GM21528 (cell line): ENCODE results near the gene DENND1B.
A peak's percentile ranks its signal among the peaks of the same experiment; 100 is the strongest.

ENCODE experiments used
- ATAC-seq: cut with Tn5 transposase; IDR thresholded peaks from one replicate; pipeline ENCODE4 v1.9.1; 2021; ENCODE audit warnings: mild to moderate bottlenecking, moderate library complexity; ENCODE audit not compliant: unreplicated experiment, low FRiP score

Gene DENND1B, protein sequence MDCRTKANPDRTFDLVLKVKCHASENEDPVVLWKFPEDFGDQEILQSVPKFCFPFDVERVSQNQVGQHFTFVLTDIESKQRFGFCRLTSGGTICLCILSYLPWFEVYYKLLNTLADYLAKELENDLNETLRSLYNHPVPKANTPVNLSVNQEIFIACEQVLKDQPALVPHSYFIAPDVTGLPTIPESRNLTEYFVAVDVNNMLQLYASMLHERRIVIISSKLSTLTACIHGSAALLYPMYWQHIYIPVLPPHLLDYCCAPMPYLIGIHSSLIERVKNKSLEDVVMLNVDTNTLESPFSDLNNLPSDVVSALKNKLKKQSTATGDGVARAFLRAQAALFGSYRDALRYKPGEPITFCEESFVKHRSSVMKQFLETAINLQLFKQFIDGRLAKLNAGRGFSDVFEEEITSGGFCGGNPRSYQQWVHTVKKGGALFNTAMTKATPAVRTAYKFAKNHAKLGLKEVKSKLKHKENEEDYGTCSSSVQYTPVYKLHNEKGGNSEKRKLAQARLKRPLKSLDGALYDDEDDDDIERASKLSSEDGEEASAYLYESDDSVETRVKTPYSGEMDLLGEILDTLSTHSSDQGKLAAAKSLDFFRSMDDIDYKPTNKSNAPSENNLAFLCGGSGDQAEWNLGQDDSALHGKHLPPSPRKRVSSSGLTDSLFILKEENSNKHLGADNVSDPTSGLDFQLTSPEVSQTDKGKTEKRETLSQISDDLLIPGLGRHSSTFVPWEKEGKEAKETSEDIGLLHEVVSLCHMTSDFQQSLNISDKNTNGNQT

DNA sequence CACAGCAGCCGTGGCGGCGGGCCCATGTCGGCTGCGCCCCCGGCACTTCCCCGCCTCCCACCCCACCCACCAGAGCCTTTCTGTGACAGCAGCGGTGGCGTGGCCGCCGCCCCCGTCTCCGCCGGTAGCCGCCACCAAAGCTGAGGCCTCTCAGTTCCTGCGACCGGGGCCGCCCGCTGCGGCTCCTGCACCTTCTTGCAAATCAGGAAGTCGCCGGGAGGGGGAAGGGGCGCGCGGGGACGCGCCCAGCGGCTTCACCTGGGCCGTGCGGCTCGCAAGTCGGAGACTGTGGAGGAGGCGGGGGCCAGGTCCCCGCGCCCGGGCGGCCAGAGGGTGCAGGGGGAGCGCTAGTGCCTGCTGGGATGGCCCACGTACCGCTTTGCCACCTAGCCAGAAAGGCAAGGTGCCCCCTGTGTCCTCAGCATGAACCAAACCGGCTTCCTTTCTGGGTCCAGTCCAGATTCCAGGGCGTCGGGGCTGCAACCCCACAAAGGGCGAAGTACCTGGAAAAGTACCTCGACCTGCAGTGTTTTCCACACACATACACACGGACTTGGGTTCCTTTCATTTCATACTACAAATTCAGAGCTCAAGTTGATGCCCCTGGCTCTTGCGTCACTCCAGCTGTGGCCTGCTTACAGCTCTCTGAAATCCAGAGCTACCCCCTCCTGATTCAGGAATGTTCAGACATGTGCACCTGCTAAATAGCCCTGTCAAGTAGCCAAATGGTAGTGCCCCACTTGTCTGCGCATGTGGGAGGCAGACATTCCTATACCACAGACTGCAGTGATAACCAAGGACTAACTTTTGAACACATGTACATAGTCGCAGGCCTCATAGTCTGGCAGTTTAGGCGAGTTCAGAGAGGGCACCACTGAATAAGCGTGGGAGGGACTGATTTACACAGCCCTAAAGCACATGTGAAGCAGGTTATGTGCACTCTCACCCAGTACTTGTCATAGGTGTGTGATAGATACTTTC is at the start of gene DENND1B:
Gene DENND1B, minus strand, starts transcription at position 199 of the 981 bp plus-strand sequence. CDS start 325 bp downstream, outside the sequence.
- ATAC-seq: peak; percentile 79

DNA sequence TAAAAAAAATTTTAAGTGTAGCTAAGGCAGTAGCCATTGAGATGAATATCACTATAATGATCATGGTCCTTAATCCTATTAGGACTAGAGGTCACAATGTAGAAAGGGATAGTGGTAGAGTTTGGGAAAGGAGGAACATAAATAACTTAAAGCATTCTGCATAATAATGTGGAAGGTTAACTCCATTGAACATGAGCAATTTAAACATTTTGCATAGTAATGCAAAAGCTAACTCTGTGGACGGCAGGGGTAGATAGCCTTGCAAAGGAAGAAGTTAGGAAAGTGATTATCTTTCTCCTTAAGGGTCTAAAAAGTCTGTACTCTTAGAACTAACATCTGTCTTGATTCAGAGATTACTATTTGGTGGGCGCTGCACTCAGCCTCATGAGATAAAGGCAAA is 39.0 kb upstream of the DENND1B start:
- no peak for ATAC-seq

GRCh38 chr1:197813741-197814140 is 38.5 kb upstream of the DENND1B start:
- ATAC-seq: no peak

DNA sequence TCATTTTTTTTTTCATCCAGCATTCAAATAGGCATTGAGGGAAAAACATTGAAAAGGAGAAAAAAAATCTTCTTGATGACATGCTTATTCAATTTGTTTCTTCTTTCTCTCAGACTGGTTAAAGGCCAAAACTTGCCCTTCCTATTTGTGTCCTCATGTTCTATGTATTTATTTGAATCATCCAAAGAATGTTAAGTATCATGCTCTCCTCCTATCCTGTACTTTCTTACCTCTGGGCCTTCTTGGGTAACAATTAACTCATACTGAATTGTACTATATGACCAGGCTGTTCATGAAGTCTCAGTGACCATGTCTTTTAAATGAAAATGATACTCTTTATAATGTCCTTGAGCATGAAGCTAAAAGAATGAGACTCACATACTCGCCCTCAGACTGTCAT is 36.5 kb upstream of the DENND1B start:
- ATAC-seq: no peak

DNA sequence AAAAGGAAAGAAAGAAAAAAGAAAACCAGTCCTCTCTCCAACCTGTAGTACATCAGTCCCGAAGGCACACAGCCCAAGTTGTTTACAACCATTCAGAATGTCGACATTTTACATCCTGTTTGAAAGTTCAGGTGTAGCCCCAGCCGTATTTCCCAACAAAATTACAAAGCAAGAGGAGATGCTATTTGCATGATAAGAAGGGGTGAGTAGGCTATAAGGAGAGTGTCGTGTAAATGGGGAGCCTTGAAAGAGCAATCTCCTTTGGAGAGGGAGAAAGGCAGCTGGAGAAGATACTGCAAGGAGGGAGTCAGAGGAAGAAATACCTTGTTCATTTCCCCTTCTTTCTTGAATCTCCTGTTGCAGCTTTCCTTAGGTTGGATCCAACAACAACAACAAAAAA is 35.5 kb upstream of the DENND1B start:
- no peak for ATAC-seq

DNA sequence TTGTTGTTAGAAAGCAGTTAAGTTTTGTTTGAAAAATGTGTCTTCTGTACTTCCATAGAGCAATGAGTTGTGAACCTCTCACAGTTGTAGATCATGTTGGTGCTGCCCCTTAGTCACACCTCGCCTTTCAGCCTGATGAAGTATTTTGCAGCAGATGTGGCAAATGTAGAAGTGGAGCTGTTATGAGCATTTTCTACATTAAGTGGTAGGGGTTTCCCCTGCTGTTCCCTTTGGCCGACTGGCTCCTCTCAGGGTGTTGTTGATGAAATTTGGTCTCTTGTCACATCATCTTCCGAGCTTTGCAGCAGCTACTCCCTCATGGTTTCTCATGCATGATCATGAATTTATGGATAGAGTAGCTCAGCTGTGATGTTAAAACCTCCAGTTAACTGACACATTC is 33.6 kb upstream of the DENND1B start:
- ATAC-seq: no peak

GRCh38 chr1:197807739-197808453 is 32.6 kb upstream of the DENND1B start:
- no peak for ATAC-seq

DNA sequence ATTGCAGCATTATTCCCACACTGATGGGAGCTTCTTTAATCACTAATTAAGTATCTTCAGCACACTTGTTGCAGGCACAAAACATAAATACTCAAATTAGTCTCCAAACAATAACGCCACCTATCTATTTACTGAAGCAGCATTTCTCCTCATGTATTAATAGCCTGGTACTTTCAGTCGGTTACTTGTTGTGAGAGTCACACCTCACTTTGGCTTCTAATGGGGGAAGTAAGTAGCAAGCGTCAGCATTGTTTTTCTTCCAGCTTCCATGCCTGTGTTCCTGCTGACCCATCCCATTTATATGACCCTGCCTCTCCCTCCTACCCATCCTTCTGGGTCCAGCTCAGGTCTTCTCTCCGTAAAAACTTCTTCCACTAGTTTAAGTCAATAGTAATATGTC is 31.9 kb upstream of the DENND1B start:
- peak; percentile 67 for ATAC-seq

DNA sequence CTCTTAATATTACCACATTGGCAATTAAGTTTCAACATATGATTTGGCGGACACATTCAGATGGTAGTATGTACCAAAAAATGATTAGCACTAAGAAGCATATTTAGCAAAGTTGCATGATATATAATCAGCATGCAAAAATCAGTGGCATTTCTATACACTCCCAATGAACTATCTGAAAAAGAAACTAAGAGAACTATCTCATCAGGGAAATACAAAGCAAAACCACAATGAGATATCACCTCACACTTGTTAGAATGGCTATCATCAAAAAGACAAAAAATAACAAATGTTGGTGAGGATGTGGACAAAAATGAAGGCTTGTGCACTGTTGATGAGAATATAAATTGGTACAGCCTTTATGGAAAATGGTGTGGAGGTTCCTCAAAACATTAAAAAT is 31.4 kb upstream of the DENND1B start:
- no peak for ATAC-seq

DNA sequence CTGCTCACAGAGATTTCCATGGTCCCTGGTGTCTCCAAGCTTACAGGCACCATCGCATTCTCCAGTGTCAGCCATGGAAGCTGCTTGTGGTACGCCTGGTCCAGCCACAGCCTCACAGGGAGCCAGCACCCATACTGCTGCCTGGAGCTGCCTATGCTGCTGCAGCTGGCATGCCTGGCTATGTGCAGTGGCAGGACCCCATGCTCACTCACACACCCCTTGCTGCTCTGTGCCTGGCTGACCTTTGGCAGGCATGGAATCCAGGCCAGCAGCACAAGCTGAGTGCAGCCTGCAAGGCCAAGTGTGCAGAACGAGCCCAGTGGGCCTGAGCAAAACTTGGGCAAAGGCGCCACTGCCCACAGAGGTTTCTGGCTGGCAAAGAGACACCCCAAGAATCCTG is 26.4 kb upstream of the DENND1B start:
- no peak for ATAC-seq

DNA sequence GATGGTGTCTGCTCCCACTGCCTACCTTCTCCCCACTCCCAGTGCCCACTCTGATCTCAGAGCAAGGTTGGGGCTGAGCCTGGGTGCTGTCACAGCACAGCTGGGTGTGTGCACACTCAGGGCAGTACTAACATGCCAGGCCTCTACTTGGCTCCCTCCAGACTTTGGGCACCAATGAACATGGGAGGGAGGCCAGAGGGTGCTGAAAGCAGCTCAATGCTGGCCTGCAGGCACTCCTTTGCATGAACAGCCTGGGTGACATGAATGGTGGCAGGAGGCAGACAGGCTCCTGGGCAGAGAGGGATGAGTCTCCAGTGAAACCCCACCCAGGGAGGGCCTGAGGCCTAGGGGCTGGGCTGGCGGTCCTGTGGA is 25.8 kb upstream of the DENND1B start:
- ATAC-seq: no peak

DNA sequence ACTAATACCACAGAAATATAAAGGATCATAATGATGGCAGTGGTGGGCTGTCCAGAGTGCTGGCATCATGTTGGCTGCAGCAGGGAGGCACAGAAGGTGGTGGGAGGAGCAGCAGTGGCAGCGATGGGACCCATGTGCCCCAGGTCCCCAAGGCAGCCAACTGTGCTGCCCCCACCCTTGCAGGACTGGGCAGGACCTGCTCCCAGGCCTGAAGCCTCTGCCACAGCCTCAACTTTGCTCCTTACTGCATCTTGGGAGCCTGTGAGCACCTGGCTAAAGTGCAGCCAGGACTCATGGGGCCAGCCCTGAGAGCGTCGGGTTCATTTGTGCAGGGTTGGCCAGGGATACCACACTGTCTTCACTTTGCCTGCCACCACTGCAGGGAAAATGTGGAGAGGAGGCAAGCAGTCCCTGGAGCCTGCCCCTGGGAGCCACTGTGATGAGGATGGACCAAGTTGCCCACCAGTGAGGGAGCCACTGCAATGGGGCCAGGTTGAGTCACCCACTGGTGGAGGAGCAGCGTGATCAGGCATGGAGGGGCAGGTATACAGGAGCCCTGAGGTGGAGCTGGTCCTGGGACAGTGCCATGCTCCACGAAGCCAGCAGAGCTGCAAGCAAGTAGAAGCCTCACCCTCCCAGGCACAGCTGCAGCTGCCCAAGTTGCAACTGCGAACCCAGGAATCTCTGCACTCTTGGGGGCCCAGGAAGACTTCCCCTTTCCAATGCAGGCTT is 25.3 kb upstream of the DENND1B start:
- no peak for ATAC-seq

GRCh38 chr1:197799271-197799670 is 24.0 kb upstream of the DENND1B start:
- ATAC-seq: no peak

DNA sequence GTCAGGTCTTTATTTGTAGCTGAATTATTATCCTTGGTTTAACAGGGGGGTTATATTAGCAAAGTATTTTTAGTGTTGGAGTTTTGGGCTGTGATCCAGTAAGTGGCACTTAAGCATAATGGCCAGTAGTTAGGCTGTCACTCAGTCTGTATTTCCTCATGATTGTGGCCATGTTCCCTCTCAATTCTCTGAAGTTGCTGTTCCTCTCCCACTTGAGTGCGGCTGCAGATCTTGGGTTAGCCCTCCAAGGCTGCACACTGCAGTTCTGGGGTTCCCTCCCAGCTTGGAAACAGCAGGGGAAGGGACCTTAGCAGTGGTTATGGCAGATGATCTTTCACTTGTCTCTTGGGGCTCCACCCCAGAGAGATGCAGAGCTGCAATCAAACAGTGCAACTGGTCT is 23.2 kb upstream of the DENND1B start:
- no peak for ATAC-seq

GRCh38 chr1:197797010-197797409 is 21.7 kb upstream of the DENND1B start:
- ATAC-seq: no peak

GRCh38 chr1:197788741-197789739 is 13.8 kb upstream of the DENND1B start:
- ATAC-seq: no peak

DNA sequence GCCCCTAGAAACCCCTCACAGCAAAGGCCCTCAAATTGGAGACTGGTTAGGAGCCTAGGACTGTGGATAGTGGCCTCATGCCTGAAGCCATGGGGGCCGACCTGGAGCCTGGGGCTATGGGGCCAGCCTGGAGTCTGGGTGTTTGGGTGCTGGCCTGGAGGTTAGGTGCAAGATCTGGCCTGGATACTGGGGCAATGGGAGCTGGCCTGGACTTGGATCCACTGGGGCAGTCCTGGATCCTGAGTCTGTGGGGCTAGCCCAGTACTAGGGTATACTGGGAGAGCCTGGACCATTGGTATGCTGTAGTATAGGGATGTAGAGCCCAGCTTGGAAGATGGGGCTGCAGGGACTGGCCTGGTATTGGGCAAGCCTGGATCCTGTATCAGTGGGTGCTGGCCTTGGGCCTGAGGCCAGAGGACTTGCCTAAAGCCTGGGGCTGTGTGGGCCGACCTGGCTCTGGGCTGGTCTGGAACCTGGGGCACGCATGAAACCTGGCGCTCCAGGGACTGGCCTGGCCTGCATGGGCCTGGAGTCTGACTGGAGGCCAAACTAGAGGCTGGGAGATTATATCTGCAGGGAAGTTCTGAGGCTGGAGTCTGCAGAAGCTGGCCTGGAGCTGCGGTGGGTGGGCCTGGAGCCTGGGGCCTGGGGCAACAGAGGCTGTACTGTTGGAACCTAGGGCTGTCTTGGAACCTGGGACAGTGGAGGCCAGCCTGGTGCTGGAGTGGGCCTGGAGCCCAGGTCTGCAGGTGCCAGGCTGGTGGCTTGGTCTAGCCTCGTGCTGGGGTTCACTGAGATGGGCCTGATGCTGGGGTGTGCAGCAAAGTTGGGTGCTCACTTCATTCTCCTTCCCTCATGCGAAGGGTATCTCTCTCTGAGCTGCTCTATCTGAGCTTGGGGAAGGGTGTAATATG is 12.6 kb upstream of the DENND1B start:
- no peak for ATAC-seq
